ENCODE results near the gene OR2M2. TPM values are rescaled to one million over a fixed set of nuclear protein-coding genes. Genes with fewer than 3 reads are reported as not detected.

The OR2M2 gene
- total RNA-seq, 2 donors from 2014 or later = not detected

GRCh38 chr1:248140846-248141245 lies 33.8 kb upstream of the OR2M2 start:
- no peaks in the 10 kb centered on the region for H3K4me1 Mint-ChIP-seq
- Histone ChIP-seq H3K4me3 (ENCODE audit: low read length) (no peak overlapping the region), H3K4me1 (ENCODE audit: control insufficient read depth, insufficient read depth, low read length) (no peaks in the 10 kb centered on the region), H3K27me3 (ENCODE audit: control insufficient read depth, insufficient read depth, low read length, poor library complexity, severe bottlenecking) (no peaks in the 10 kb centered on the region), H3K9ac (ENCODE audit: extremely low read depth, low read length, poor library complexity, severe bottlenecking) (no peak overlapping the region), H3K9me3 (ENCODE audit: control insufficient read depth, low read length) (peaks cover 73% of the 10 kb centered on the region), H3K27ac (ENCODE audit: low read depth, low read length) (no peak overlapping the region), H3K36me3 (ENCODE audit: control insufficient read depth, insufficient read depth, low read length) (no peaks in the 10 kb centered on the region)
- no peaks in the 10 kb centered on the region for H3K27me3 Mint-ChIP-seq (ENCODE audit: insufficient read depth)
- no peak overlapping the region for H3K27ac Mint-ChIP-seq
- H3K4me3 Mint-ChIP-seq = no peak overlapping the region
- peaks cover 81% of the 10 kb centered on the region for H3K9me3 Mint-ChIP-seq
- peaks cover 2% of the 10 kb centered on the region for H3K36me3 Mint-ChIP-seq (ENCODE audit: low read depth)
- TF ChIP-seq CTCF (conservative IDR thresholded peaks at IDR 0.05) = no peak
- no peak for DNase-seq
- WGBS, 2 experiments (ENCODE audit: insufficient coverage in 1 of 2, insufficient read length in 1 of 2) = 67% methylated on average over 1 of the region's 1 CpG; no CpG with 5 or more reads in 1 of the 2 experiments

- DNase-seq = no peak
- Histone ChIP-seq H3K27me3 (ENCODE audit: control insufficient read depth, insufficient read depth, low read length, poor library complexity, severe bottlenecking) (no peaks in the 10 kb centered on the region), H3K27ac (ENCODE audit: low read depth, low read length) (no peak overlapping the region), H3K9me3 (ENCODE audit: control insufficient read depth, low read length) (peaks cover 84% of the 10 kb centered on the region), H3K9ac (ENCODE audit: extremely low read depth, low read length, poor library complexity, severe bottlenecking) (no peak overlapping the region), H3K36me3 (ENCODE audit: control insufficient read depth, insufficient read depth, low read length) (no peaks in the 10 kb centered on the region), H3K4me3 (ENCODE audit: low read length) (no peak overlapping the region), H3K4me1 (ENCODE audit: control insufficient read depth, insufficient read depth, low read length) (no peaks in the 10 kb centered on the region)
- Mint-ChIP-seq H3K4me3 (no peak overlapping the region), H3K27ac (no peak overlapping the region), H3K9me3 (peaks cover 83% of the 10 kb centered on the region), H3K4me1 (no peaks in the 10 kb centered on the region), H3K36me3 (ENCODE audit: low read depth) (peaks cover 2% of the 10 kb centered on the region), H3K27me3 (ENCODE audit: insufficient read depth) (no peaks in the 10 kb centered on the region)
- no peak for TF ChIP-seq CTCF (conservative IDR thresholded peaks at IDR 0.05)
- 61% methylated on average over 1 of the region's 1 CpG; no CpG with 5 or more reads in 1 of the 2 experiments for WGBS, 2 experiments (ENCODE audit: insufficient coverage in 1 of 2, insufficient read length in 1 of 2)
Observed at GRCh38 chr1:248143311-248143710, 31.3 kb upstream of the OR2M2 start.

- Histone ChIP-seq H3K9me3 (ENCODE audit: control insufficient read depth, low read length) (peaks cover 92% of the 10 kb centered on the region), H3K4me3 (ENCODE audit: low read length) (no peak within 1 kb of the TSS), H3K27ac (ENCODE audit: low read depth, low read length) (no peak within 1 kb of the TSS), H3K4me1 (ENCODE audit: control insufficient read depth, insufficient read depth, low read length) (no peaks in the 10 kb centered on the region), H3K27me3 (ENCODE audit: control insufficient read depth, insufficient read depth, low read length, poor library complexity, severe bottlenecking) (no peaks in the 10 kb centered on the region), H3K9ac (ENCODE audit: extremely low read depth, low read length, poor library complexity, severe bottlenecking) (no peak within 1 kb of the TSS), H3K36me3 (ENCODE audit: control insufficient read depth, insufficient read depth, low read length) (no peaks in the 10 kb centered on the region)
- Mint-ChIP-seq H3K4me3 (no peak within 1 kb of the TSS), H3K36me3 (ENCODE audit: low read depth) (peaks cover 6% of the 10 kb centered on the region), H3K27me3 (ENCODE audit: insufficient read depth) (no peaks in the 10 kb centered on the region), H3K27ac (no peak within 1 kb of the TSS), H3K9me3 (peaks cover 90% of the 10 kb centered on the region), H3K4me1 (no peaks in the 10 kb centered on the region)
- 76% methylated on average over 3 of the region's 3 CpGs; no CpG with 5 or more reads in 1 of the 2 experiments for WGBS, 2 experiments (ENCODE audit: insufficient coverage in 1 of 2, insufficient read length in 1 of 2)
- no peak for DNase-seq
- TF ChIP-seq CTCF (conservative IDR thresholded peaks at IDR 0.05) = no peak
Observed at GRCh38 chr1:248144513-248145198, 30.0 kb upstream of the OR2M2 start, which contains the start of gene OR2M5. OR2M5 (plus strand) TSS chr1:248145148; CDS start chr1:248145148, 0 bp downstream.

Data from endodermal cell (in vitro differentiated cells).